ENCODE measurements around the gene EDAR. TPM values are rescaled to one million over a fixed set of nuclear protein-coding genes. Genes with fewer than 3 reads are reported as not detected.

Gene EDAR
- total and polyA plus RNA-seq, 5 experiments from 2014 or later: 2.8 to 11.8 (median 10.5) TPM

DNA sequence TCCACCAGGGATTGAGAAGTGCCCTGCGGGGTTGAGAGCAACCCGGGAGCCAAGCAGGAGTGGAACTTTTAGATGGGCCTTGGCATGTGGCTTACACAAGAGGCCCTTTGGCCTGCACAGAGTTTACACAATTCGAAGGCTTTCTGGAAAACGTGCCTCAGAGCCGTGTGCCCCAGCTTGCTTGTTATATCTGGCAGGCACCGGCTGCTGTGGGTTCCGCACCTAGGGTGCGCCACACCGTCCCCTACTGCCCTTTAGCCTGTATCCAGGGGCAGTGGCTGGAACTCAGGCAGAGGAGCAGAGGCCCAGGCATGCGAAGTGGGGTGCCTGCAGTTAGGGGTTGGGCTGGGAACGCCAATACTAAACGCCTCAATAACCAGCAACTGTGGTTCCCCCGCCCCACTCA is 32.9 kb upstream of the EDAR start:
- H3K36me3 Mint-ChIP-seq: no peaks in the 10 kb centered on the region
- no peaks in the 10 kb centered on the region for H3K9me3 Mint-ChIP-seq
- no peak overlapping the region for H3K4me3 Mint-ChIP-seq
- DNase-seq (no peak), ATAC-seq (no peak)
- H3K4me1 Mint-ChIP-seq: peaks cover 15 to 36% (median 24%) of the 10 kb centered on the region in 4 donors
- POLR2A ChIA-PET: interaction anchor here (0.7 kb wide), 1 partner anchor 15 kb away, joined by 3 read pairs; no protein-coding TSS in a partner anchor
- peak overlapping the region in 2 of 10 donors; percentile 8 to 41 for H3K27ac Mint-ChIP-seq
- no peaks in the 10 kb centered on the region for H3K27me3 Mint-ChIP-seq

- Mint-ChIP-seq H3K36me3 (no peaks in the 10 kb centered on the region), H3K4me1 (peaks cover 15 to 37% (median 25%) of the 10 kb centered on the region in 4 donors), H3K27me3 (no peaks in the 10 kb centered on the region), H3K4me3 (peak overlapping the region in 4 of 10 donors; percentile 21 to 49 (median 36)), H3K9me3 (no peaks in the 10 kb centered on the region), H3K27ac (peak overlapping the region in 7 of 10 donors; percentile 13 to 90 (median 71))
- POLR2A ChIA-PET: interaction anchor here (0.6 to 2.2 kb wide), 3 partner anchors 11 to 51 kb away, joined by 3 to 29 read pairs (median 4); no protein-coding TSS in a partner anchor
- peak; percentile 81 to 98 for ATAC-seq
- peak in 3 of 10 donors; percentile 41 to 57 (median 53) for DNase-seq
These were observed 31.2 kb upstream of the EDAR start for GRCh38 chr2:109020217-109020637.

DNA sequence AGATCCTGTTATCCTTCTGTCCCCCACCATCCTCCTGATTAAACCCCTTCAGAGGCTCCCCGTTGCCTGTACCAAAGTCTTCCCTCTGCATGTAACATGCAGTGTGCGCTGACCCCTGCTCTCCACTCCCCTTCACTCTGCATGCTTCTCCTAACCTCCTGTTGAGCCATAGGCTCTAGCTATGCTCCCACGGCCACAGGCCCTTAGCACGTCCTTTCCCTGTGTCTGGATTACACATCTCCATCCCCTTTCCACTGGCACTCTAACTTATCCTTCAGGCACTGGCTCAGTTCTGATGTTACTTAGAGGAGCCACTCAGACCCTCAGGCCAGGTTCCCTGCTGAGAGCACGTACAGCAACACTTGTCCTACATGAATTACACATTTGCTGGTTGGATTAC is 29.4 kb upstream of the EDAR start:
- ATAC-seq: no peak
- POLR2A ChIA-PET: interaction anchor here (0.6 kb wide), 1 partner anchor 206 kb away, joined by 3 read pairs; no protein-coding TSS in a partner anchor

GRCh38 chr2:109017017-109017416 is 28.0 kb upstream of the EDAR start:
- POLR2A ChIA-PET: interaction anchor here (0.7 to 1.3 kb wide), 4 partner anchors 12 to 113 kb away, joined by 3 to 6 read pairs (median 3); no protein-coding TSS in a partner anchor
- Mint-ChIP-seq H3K36me3 (no peaks in the 10 kb centered on the region), H3K9me3 (no peaks in the 10 kb centered on the region), H3K27ac (peak overlapping the region in 3 of 10 donors; percentile 41 to 79 (median 51)), H3K4me3 (no peak overlapping the region), H3K27me3 (no peaks in the 10 kb centered on the region), H3K4me1 (peaks cover 12 to 37% (median 26%) of the 10 kb centered on the region in 4 donors)
- ATAC-seq (no peak), DNase-seq (no peak)

More for the DNA sequence above, 29.4 kb upstream of the EDAR start:
- H3K9me3 Mint-ChIP-seq: no peaks in the 10 kb centered on the region
- H3K4me3 Mint-ChIP-seq: peak overlapping the region in 1 of 10 donors; percentile 19
- peak overlapping the region in 2 of 10 donors; percentile 44 to 74 for H3K27ac Mint-ChIP-seq
- no peaks in the 10 kb centered on the region for H3K36me3 Mint-ChIP-seq
- no peak for DNase-seq
- H3K27me3 Mint-ChIP-seq: no peaks in the 10 kb centered on the region
- peaks cover 12 to 37% (median 25%) of the 10 kb centered on the region in 4 donors for H3K4me1 Mint-ChIP-seq

DNA sequence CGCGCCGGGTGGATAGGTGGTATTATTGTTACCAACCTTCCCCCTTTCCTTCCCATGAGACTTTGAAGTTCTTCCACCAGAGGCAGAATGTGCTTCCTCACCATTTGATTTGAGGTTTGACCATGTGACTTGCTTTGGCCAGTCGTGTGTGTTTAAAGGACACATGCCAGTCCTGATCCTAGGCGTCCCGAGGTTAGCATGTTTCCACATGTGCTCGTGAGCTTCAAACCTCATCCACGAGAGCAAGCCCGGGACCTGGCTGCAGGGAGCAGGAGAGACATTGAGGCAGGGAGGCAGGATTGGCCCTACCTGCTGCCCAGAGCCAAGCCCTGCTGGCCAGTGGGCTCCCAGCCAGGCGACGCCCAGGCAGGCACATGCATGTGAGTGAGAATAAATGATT is 27.4 kb upstream of the EDAR start:
- ATAC-seq (no peak), DNase-seq (no peak)
- Mint-ChIP-seq H3K36me3 (no peaks in the 10 kb centered on the region), H3K4me3 (no peak overlapping the region), H3K9me3 (no peaks in the 10 kb centered on the region), H3K27ac (no peak overlapping the region), H3K27me3 (no peaks in the 10 kb centered on the region), H3K4me1 (peaks cover 12 to 38% (median 24%) of the 10 kb centered on the region in 4 donors)
- POLR2A ChIA-PET: interaction anchor here (1.4 kb wide), 1 partner anchor 15 kb away, joined by 3 read pairs; no protein-coding TSS in a partner anchor

GRCh38 chr2:109014476-109014875 is 25.5 kb upstream of the EDAR start:
- no peak overlapping the region for H3K4me3 Mint-ChIP-seq
- H3K27me3 Mint-ChIP-seq: no peaks in the 10 kb centered on the region
- no peaks in the 10 kb centered on the region for H3K9me3 Mint-ChIP-seq
- ATAC-seq: no peak
- H3K27ac Mint-ChIP-seq: no peak overlapping the region
- H3K4me1 Mint-ChIP-seq: peaks cover 7 to 40% (median 24%) of the 10 kb centered on the region in 4 donors
- H3K36me3 Mint-ChIP-seq: no peaks in the 10 kb centered on the region
- POLR2A ChIA-PET: interaction anchor here (0.6 to 0.7 kb wide), 2 partner anchors 13 to 32 kb away, joined by 3 to 6 read pairs; no protein-coding TSS in a partner anchor
- DNase-seq: no peak

- no peak for ATAC-seq
- Mint-ChIP-seq H3K9me3 (no peaks in the 10 kb centered on the region), H3K36me3 (no peaks in the 10 kb centered on the region), H3K4me3 (no peak overlapping the region), H3K27me3 (no peaks in the 10 kb centered on the region), H3K27ac (peak overlapping the region in 1 of 10 donors; percentile 32), H3K4me1 (peaks cover 7 to 37% (median 22%) of the 10 kb centered on the region in 4 donors)
- DNase-seq: no peak
- POLR2A ChIA-PET: interaction anchor here (2.0 kb wide), 1 partner anchor 18 kb away, joined by 5 read pairs; no protein-coding TSS in a partner anchor
These were observed 24.0 kb upstream of the EDAR start for GRCh38 chr2:109013051-109013450.

DNA sequence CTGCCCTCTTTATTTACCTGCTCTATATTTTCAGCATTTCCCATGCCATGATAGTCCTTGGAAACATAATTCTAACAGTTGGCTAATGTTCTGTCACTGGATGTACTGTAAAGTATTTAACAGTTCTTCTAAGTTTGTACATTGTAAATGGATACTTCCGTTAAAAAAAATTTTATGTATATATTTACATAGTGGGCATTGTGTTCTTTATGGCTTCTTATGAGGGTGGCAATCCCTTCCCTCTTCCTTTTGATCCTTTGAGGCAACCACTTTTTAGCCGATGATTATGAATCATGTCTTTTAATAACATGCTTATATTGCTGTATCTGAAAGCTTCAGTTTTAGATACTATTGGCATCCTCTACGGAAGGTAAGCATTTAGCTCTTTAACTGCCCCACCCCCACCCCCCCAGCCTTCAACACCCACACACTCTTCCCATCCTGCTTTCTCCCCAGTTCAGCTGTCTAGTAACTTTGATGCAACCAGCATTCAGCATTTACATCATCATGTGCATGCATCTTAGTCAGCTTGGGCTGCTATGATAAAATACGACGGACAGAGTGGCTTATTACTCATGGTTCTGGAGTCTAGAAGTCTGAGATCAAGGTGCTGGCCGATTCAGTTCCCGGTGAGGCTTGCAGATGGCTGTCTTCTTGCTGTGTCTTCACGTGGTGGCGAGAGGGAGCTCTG is 21.0 kb upstream of the EDAR start:
- no peak for ATAC-seq
- Mint-ChIP-seq H3K9me3 (no peaks in the 10 kb centered on the region), H3K4me3 (no peak overlapping the region), H3K4me1 (peaks cover 11 to 43% (median 21%) of the 10 kb centered on the region in 4 donors), H3K27me3 (no peaks in the 10 kb centered on the region), H3K36me3 (no peaks in the 10 kb centered on the region), H3K27ac (peak overlapping the region in 3 of 10 donors; percentile 28 to 61 (median 40))
- DNase-seq: no peak
- POLR2A ChIA-PET: interaction anchor here (0.6 to 1.6 kb wide), 3 partner anchors 12 to 23 kb away, joined by 3 to 12 read pairs (median 3); no protein-coding TSS in a partner anchor

DNA sequence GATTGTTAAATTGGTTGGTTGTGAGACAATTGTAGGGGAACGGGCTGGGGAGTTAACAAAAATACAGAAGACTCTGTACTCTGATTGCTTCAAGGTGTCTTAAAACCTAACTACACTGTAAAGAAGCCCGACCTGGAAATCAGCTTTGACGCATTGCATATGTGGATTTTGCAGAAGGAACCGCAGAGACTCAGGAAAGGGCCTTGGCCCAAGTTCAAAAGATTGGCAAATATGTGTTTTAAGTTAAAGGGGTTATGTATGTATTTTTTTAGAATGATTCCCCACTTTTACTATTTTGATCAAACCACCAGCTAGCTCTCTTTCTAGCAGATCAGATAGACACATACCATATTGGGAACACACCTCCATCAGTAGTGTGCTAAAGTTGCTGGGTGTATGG is 18.0 kb upstream of the EDAR start:
- peak overlapping the region in 1 of 10 donors; percentile 7 for H3K27ac Mint-ChIP-seq
- POLR2A ChIA-PET: interaction anchor here (1.1 to 1.2 kb wide), 2 partner anchors 15 to 24 kb away, joined by 3 to 5 read pairs; no protein-coding TSS in a partner anchor
- no peaks in the 10 kb centered on the region for H3K27me3 Mint-ChIP-seq
- H3K9me3 Mint-ChIP-seq: no peaks in the 10 kb centered on the region
- ATAC-seq: no peak
- H3K36me3 Mint-ChIP-seq: no peaks in the 10 kb centered on the region
- no peak overlapping the region for H3K4me3 Mint-ChIP-seq
- DNase-seq: no peak
- peaks cover 14 to 56% (median 28%) of the 10 kb centered on the region in 4 donors for H3K4me1 Mint-ChIP-seq

GRCh38 chr2:109005686-109006204 is 16.7 kb upstream of the EDAR start:
- ATAC-seq: no peak
- H3K4me3 Mint-ChIP-seq: no peak overlapping the region
- no peaks in the 10 kb centered on the region for H3K27me3 Mint-ChIP-seq
- no peak for DNase-seq
- H3K4me1 Mint-ChIP-seq: peaks cover 22 to 56% (median 30%) of the 10 kb centered on the region in 4 donors
- H3K36me3 Mint-ChIP-seq: no peaks in the 10 kb centered on the region
- H3K27ac Mint-ChIP-seq: peak overlapping the region in 3 of 10 donors; percentile 20 to 40 (median 27)
- POLR2A ChIA-PET: interaction anchor here (1.1 to 1.4 kb wide), 2 partner anchors 16 to 27 kb away, joined by 3 to 6 read pairs; partner anchors contain the start of gene EDAR
- H3K9me3 Mint-ChIP-seq: no peaks in the 10 kb centered on the region

GRCh38 chr2:109001201-109001600 is 12.2 kb upstream of the EDAR start:
- DNase-seq (no peak), ATAC-seq (no peak)
- no peaks in the 10 kb centered on the region for H3K9me3 Mint-ChIP-seq
- no peaks in the 10 kb centered on the region for H3K27me3 Mint-ChIP-seq
- peak overlapping the region in 6 of 10 donors; percentile 32 to 72 (median 49) for H3K4me3 Mint-ChIP-seq
- POLR2A ChIA-PET: interaction anchor here (0.7 to 4.1 kb wide), 3 partner anchors 10 to 30 kb away, joined by 3 to 39 read pairs (median 4); no protein-coding TSS in a partner anchor
- peaks cover 19 to 44% (median 28%) of the 10 kb centered on the region in 4 donors for H3K4me1 Mint-ChIP-seq
- no peaks in the 10 kb centered on the region for H3K36me3 Mint-ChIP-seq
- H3K27ac Mint-ChIP-seq: peak overlapping the region in 7 of 10 donors; percentile 9 to 88 (median 81)

DNA sequence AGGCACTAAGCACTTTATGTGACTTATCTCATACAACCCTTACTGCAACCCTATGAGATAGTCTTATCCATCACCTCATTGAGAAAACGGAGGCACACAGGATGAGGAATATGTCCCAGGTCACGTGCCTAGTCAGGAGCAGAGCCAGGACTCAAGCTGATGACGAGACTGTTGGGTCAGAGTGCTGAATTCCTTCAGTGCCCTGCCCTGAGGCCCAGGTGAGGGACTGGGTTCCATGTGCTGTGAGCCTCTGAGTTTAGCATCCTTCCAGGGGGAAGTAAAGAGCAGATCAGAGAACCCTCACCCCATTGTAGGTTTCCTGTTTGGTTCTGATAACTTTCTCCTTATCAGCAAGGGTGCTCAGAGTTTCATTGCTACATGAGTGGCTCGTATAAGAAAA is 11.7 kb upstream of the EDAR start:
- no peaks in the 10 kb centered on the region for H3K27me3 Mint-ChIP-seq
- H3K9me3 Mint-ChIP-seq: no peaks in the 10 kb centered on the region
- H3K36me3 Mint-ChIP-seq: no peaks in the 10 kb centered on the region
- peaks cover 19 to 44% (median 28%) of the 10 kb centered on the region in 4 donors for H3K4me1 Mint-ChIP-seq
- peak overlapping the region in 6 of 10 donors; percentile 52 to 88 (median 82) for H3K27ac Mint-ChIP-seq
- DNase-seq: peak in 1 of 10 donors; percentile 16
- ATAC-seq: peak; percentile 33 to 46
- POLR2A ChIA-PET: interaction anchor here (0.7 to 4.1 kb wide), 3 partner anchors 10 to 30 kb away, joined by 3 to 39 read pairs (median 4); no protein-coding TSS in a partner anchor
- H3K4me3 Mint-ChIP-seq: peak overlapping the region in 6 of 10 donors; percentile 32 to 72 (median 49)
